Tongue (tissue), 2 donors: ENCODE data around the gene KCNMA1. TPM values are rescaled to one million over a fixed set of nuclear protein-coding genes. Genes with fewer than 3 reads are reported as not detected.
"Not testable (repeated sequence)": the region's sequence is repeated elsewhere in the genome, so short reads cannot be mapped to it uniquely, and the experiment has no call there.

ENCODE experiments used
- DNase-seq: peaks from one replicate; pipeline ENCODE4 v3.0.0-alpha.2; 2015
- total RNA-seq: library from RNA; depleted of rRNA; stranded (reverse); fragments of >200 nt; gene quantifications from one replicate; pipeline ENCODE4 v1.2.3, GENCODE V29; 2014

Gene KCNMA1
- total RNA-seq, 1 donor from 2014 or later = 34.3 TPM

GRCh38 chr10:77531441-77532001 lies 106.1 kb downstream of the KCNMA1 start:
- no peak for DNase-seq

GRCh38 chr10:77530011-77530410 lies 107.6 kb downstream of the KCNMA1 start:
- DNase-seq = no peak

GRCh38 chr10:77529050-77529576 lies 108.5 kb downstream of the KCNMA1 start:
- DNase-seq = no peak

- DNase-seq = no peak
Observed at GRCh38 chr10:77527839-77528238, 109.8 kb downstream of the KCNMA1 start.

GRCh38 chr10:77526868-77527617 lies 110.6 kb downstream of the KCNMA1 start:
- DNase-seq = peak; percentile 81

- DNase-seq = peak; percentile 83
Observed at GRCh38 chr10:77524281-77524711, 113.3 kb downstream of the KCNMA1 start.

- no peak for DNase-seq
Observed at GRCh38 chr10:77522268-77522809, 115.3 kb downstream of the KCNMA1 start.

- no peak for DNase-seq
Observed at GRCh38 chr10:77520995-77521394, 116.6 kb downstream of the KCNMA1 start.

GRCh38 chr10:77520290-77520689 lies 117.3 kb downstream of the KCNMA1 start:
- DNase-seq = no peak

GRCh38 chr10:77519791-77520190 lies 117.8 kb downstream of the KCNMA1 start:
- DNase-seq = not testable (repeated sequence)

GRCh38 chr10:77518910-77519274 lies 118.7 kb downstream of the KCNMA1 start:
- DNase-seq = no peak

GRCh38 chr10:77518241-77518909 lies 119.2 kb downstream of the KCNMA1 start:
- no peak for DNase-seq

- DNase-seq = no peak
Observed at GRCh38 chr10:77516575-77516974, 121.0 kb downstream of the KCNMA1 start.

GRCh38 chr10:77514870-77515269 lies 122.7 kb downstream of the KCNMA1 start:
- no peak for DNase-seq

GRCh38 chr10:77513781-77514331 lies 123.8 kb downstream of the KCNMA1 start:
- peak; percentile 78 for DNase-seq

GRCh38 chr10:77513220-77513619 lies 124.4 kb downstream of the KCNMA1 start:
- DNase-seq = no peak

GRCh38 chr10:77512219-77512578 lies 125.4 kb downstream of the KCNMA1 start:
- no peak for DNase-seq

GRCh38 chr10:77511498-77512218 lies 126.0 kb downstream of the KCNMA1 start:
- DNase-seq = no peak

GRCh38 chr10:77510695-77511094 lies 126.9 kb downstream of the KCNMA1 start:
- DNase-seq = no peak

GRCh38 chr10:77510294-77510693 lies 127.3 kb downstream of the KCNMA1 start:
- no peak for DNase-seq

- no peak for DNase-seq
Observed at GRCh38 chr10:77509391-77509790, 128.2 kb downstream of the KCNMA1 start.

GRCh38 chr10:77507291-77507880 lies 130.2 kb downstream of the KCNMA1 start:
- peak; percentile 79 for DNase-seq
